ENCODE results near the gene COX5A. TPM values are rescaled to one million over a fixed set of nuclear protein-coding genes. Genes with fewer than 3 reads are reported as not detected.

Gene COX5A
- total and polyA plus RNA-seq, 2 experiments from 2014 or later, result 190 to 885 TPM

DNA sequence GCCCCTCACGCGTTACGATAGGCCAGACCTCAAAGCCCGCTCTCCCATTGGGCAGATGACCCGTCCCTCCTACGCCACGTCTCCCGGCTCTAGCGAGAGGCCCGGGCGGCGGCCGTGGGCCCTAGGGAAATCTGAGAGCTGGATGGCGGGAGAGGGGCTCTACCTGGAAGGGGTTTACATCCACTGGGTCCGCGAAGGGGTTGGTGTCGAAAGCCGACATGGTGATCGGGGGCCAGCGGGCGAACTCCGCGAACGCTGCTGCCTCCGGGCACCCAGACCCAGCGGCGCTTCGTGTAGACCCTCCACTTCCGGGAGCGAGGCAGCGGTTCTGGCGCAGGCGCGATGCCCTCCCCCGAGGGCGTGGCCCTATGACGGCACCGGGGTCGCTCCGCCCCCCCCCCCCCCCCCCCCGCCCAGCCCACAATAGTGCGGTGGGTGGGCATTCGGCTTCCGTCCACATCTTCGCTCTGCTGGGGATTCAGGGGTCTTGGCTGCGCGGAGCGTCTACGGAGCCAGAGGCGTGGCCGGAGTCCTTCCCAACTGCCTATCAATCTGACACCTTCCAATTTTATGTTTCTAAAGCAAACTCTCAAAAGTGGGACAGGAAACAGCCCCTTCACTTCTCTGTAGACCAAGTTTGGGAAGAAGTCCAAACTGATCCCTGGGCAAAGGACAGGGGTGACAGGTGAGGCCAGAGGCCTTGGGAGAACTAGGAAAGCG, 64.7 kb downstream of the COX5A start, which contains the start of gene SCAMP2:
TSS of gene SCAMP2 (minus strand) at position 330 of the 720 bp plus-strand sequence. CDS start at position 220, 110 bp downstream.
- peak within 1 kb of the TSS; percentile 83 for H3K4me3 ChIP-seq
- Mint-ChIP-seq H3K9me3 (no peaks in the 10 kb centered on the region), H3K27me3 (ENCODE audit: insufficient read depth, low read depth, poor library complexity) (peaks cover 18% of the 10 kb centered on the region), H3K4me1 (peaks cover 18% of the 10 kb centered on the region), H3K36me3 (ENCODE audit: low read depth) (peaks cover 7% of the 10 kb centered on the region; the same call in 2 of the 3 replicates), H3K27ac (peak within 1 kb of the TSS; percentile 97), H3K4me3 (peak within 1 kb of the TSS; percentile 86)
- peak within 1 kb of the TSS; percentile 96 for H3K4me2 ChIP-seq
- H3F3A ChIP-seq (replicated peaks; ENCODE audit: low read depth), result 0 out of 2 replicates have a peak, but pooled peaks cover 8% of the 10 kb centered on the region
- H3K9me2 ChIP-seq (ENCODE audit: insufficient read depth), result no peaks in the 10 kb centered on the region
- H4K20me1 ChIP-seq (replicated peaks; ENCODE audit: insufficient read depth), result peaks cover 17% of the 10 kb centered on the region
- peak within 1 kb of the TSS; percentile 87; the same call in 1 of the 2 replicates for H3K27ac ChIP-seq (ENCODE audit: low read depth)
- no peak for TF ChIP-seq EZH2phosphoT487 (IDR thresholded peaks at IDR 0.05; ENCODE audit: unreplicated experiment)
- peak; percentile 87 for TF ChIP-seq CREB1 (CRISPR knock-in tag; IDR thresholded peaks at IDR 0.05; ENCODE audit: low read depth)
- TF ChIP-seq ZNF331 (CRISPR knock-in tag; IDR thresholded peaks at IDR 0.05; ENCODE audit: low read depth), result no peak
- peak; percentile 90 for TF ChIP-seq POLR2AphosphoS5 (IDR thresholded peaks at IDR 0.05; ENCODE audit: low read depth)
- no peaks in the 10 kb centered on the region for H3K27me3 ChIP-seq (ENCODE audit: insufficient read depth)
- peak; percentile 97 for ATAC-seq
- H3K4me1 ChIP-seq (ENCODE audit: insufficient read depth), result no peaks in the 10 kb centered on the region
- H3K36me3 ChIP-seq (ENCODE audit: insufficient read depth), result no peaks in the 10 kb centered on the region
- H2AFZ ChIP-seq, result peak within 1 kb of the TSS; percentile 100
- peaks cover 44% of the 10 kb centered on the region for H3K79me2 ChIP-seq (replicated peaks; ENCODE audit: insufficient read depth)
- peak; percentile 99 for DNase-seq (ENCODE audit: low spot score)

DNA sequence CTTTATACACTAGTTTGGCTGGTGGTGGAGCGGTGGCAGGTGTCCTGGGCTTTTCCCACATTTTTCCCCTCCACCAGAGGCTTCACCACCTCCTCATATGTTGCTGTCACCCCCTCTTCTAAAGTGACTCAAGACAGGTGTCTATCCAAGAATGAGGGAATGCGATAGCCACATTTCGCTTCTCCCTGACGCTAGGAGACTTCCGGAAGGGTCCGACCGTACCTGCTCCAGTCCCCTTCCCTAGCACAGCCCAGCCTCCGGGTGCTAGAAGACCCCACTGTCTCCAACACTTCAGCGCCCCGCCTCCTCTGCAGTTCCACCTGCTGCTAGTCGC, 65.2 kb downstream of the COX5A start:
- Histone ChIP-seq H2AFZ (no peak overlapping the region), H3K36me3 (ENCODE audit: insufficient read depth) (no peaks in the 10 kb centered on the region), H3K27ac (ENCODE audit: low read depth) (no peak overlapping the region), H3K79me2 (replicated peaks; ENCODE audit: insufficient read depth) (peaks cover 49% of the 10 kb centered on the region), H3F3A (replicated peaks; ENCODE audit: low read depth) (0 out of 2 replicates have a peak, but pooled peaks cover 8% of the 10 kb centered on the region), H3K4me1 (ENCODE audit: insufficient read depth) (no peaks in the 10 kb centered on the region), H3K9me2 (ENCODE audit: insufficient read depth) (no peaks in the 10 kb centered on the region), H3K27me3 (ENCODE audit: insufficient read depth) (no peaks in the 10 kb centered on the region), H3K4me2 (peak overlapping the region; percentile 81), H4K20me1 (replicated peaks; ENCODE audit: insufficient read depth) (peaks cover 20% of the 10 kb centered on the region), H3K4me3 (peak overlapping the region; percentile 83)
- Mint-ChIP-seq H3K36me3 (ENCODE audit: low read depth) (peaks cover 12% of the 10 kb centered on the region; the same call in 2 of the 3 replicates), H3K4me3 (peak overlapping the region; percentile 86), H3K27ac (peak overlapping the region; percentile 76), H3K27me3 (ENCODE audit: insufficient read depth, low read depth, poor library complexity) (peaks cover 17% of the 10 kb centered on the region), H3K9me3 (no peaks in the 10 kb centered on the region), H3K4me1 (peaks cover 18% of the 10 kb centered on the region)
- no peak for ATAC-seq
- DNase-seq (ENCODE audit: low spot score), result no peak
- TF ChIP-seq CREB1 (CRISPR knock-in tag; IDR thresholded peaks at IDR 0.05; ENCODE audit: low read depth), result no peak
- no peak for TF ChIP-seq NANOG (IDR thresholded peaks at IDR 0.05; ENCODE audit: borderline replicate concordance)
- TF ChIP-seq POLR2AphosphoS5 (IDR thresholded peaks at IDR 0.05; ENCODE audit: low read depth), result no peak
- TF ChIP-seq, protein P1, sequence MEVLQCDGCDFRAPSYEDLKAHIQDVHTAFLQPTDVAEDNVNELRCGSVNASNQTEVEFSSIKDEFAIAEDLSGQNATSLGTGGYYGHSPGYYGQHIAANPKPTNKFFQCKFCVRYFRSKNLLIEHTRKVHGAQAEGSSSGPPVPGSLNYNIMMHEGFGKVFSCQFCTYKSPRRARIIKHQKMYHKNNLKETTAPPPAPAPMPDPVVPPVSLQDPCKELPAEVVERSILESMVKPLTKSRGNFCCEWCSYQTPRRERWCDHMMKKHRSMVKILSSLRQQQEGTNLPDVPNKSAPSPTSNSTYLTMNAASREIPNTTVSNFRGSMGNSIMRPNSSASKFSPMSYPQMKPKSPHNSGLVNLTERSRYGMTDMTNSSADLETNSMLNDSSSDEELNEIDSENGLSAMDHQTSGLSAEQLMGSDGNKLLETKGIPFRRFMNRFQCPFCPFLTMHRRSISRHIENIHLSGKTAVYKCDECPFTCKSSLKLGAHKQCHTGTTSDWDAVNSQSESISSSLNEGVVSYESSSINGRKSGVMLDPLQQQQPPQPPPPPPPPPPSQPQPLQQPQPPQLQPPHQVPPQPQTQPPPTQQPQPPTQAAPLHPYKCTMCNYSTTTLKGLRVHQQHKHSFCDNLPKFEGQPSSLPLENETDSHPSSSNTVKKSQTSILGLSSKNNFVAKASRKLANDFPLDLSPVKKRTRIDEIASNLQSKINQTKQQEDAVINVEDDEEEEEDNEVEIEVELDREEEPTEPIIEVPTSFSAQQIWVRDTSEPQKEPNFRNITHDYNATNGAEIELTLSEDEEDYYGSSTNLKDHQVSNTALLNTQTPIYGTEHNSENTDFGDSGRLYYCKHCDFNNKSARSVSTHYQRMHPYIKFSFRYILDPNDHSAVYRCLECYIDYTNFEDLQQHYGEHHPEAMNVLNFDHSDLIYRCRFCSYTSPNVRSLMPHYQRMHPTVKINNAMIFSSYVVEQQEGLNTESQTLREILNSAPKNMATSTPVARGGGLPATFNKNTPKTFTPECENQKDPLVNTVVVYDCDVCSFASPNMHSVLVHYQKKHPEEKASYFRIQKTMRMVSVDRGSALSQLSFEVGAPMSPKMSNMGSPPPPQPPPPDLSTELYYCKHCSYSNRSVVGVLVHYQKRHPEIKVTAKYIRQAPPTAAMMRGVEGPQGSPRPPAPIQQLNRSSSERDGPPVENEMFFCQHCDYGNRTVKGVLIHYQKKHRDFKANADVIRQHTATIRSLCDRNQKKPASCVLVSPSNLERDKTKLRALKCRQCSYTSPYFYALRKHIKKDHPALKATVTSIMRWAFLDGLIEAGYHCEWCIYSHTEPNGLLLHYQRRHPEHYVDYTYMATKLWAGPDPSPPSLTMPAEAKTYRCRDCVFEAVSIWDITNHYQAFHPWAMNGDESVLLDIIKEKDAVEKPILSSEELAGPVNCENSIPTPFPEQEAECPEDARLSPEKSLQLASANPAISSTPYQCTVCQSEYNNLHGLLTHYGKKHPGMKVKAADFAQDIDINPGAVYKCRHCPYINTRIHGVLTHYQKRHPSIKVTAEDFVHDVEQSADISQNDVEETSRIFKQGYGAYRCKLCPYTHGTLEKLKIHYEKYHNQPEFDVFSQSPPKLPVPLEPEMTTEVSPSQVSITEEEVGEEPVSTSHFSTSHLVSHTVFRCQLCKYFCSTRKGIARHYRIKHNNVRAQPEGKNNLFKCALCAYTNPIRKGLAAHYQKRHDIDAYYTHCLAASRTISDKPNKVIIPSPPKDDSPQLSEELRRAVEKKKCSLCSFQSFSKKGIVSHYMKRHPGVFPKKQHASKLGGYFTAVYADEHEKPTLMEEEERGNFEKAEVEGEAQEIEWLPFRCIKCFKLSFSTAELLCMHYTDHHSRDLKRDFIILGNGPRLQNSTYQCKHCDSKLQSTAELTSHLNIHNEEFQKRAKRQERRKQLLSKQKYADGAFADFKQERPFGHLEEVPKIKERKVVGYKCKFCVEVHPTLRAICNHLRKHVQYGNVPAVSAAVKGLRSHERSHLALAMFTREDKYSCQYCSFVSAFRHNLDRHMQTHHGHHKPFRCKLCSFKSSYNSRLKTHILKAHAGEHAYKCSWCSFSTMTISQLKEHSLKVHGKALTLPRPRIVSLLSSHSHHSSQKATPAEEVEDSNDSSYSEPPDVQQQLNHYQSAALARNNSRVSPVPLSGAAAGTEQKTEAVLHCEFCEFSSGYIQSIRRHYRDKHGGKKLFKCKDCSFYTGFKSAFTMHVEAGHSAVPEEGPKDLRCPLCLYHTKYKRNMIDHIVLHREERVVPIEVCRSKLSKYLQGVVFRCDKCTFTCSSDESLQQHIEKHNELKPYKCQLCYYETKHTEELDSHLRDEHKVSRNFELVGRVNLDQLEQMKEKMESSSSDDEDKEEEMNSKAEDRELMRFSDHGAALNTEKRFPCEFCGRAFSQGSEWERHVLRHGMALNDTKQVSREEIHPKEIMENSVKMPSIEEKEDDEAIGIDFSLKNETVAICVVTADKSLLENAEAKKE (CRISPR knock-in tag; IDR thresholded peaks at IDR 0.05), result no peak
- no peak for TF ChIP-seq JUNB (IDR thresholded peaks at IDR 0.05; ENCODE audit: unreplicated experiment)
- TF ChIP-seq STAT1 (IDR thresholded peaks at IDR 0.05; ENCODE audit: unreplicated experiment), result no peak
- TF ChIP-seq, protein P2, sequence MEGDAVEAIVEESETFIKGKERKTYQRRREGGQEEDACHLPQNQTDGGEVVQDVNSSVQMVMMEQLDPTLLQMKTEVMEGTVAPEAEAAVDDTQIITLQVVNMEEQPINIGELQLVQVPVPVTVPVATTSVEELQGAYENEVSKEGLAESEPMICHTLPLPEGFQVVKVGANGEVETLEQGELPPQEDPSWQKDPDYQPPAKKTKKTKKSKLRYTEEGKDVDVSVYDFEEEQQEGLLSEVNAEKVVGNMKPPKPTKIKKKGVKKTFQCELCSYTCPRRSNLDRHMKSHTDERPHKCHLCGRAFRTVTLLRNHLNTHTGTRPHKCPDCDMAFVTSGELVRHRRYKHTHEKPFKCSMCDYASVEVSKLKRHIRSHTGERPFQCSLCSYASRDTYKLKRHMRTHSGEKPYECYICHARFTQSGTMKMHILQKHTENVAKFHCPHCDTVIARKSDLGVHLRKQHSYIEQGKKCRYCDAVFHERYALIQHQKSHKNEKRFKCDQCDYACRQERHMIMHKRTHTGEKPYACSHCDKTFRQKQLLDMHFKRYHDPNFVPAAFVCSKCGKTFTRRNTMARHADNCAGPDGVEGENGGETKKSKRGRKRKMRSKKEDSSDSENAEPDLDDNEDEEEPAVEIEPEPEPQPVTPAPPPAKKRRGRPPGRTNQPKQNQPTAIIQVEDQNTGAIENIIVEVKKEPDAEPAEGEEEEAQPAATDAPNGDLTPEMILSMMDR (conservative IDR thresholded peaks at IDR 0.05; ENCODE audit: low read depth in 2 of 2), result no peak
- no peak for TF ChIP-seq EZH2 (IDR thresholded peaks at IDR 0.05; ENCODE audit: low read depth, unreplicated experiment)
- TF ChIP-seq EZH2phosphoT487 (IDR thresholded peaks at IDR 0.05; ENCODE audit: unreplicated experiment), result no peak
- TF ChIP-seq, protein P3, sequence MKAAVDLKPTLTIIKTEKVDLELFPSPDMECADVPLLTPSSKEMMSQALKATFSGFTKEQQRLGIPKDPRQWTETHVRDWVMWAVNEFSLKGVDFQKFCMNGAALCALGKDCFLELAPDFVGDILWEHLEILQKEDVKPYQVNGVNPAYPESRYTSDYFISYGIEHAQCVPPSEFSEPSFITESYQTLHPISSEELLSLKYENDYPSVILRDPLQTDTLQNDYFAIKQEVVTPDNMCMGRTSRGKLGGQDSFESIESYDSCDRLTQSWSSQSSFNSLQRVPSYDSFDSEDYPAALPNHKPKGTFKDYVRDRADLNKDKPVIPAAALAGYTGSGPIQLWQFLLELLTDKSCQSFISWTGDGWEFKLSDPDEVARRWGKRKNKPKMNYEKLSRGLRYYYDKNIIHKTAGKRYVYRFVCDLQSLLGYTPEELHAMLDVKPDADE (IDR thresholded peaks at IDR 0.05), result no peak
- TF ChIP-seq ZNF114 (CRISPR knock-in tag; IDR thresholded peaks at IDR 0.05), result no peak
- TF ChIP-seq ZNF331 (CRISPR knock-in tag; IDR thresholded peaks at IDR 0.05; ENCODE audit: low read depth), result no peak
